IMR-90 (cell line): ENCODE data around the gene CLSTN3.

Source experiments
- BHLHE40 ChIP-seq: fragments of 150-350 bp; IDR thresholded peaks from 2 replicates; pipeline ENCODE4 v1.6.1; 2016; ENCODE audit warnings: mild to moderate bottlenecking, low read depth, low read length
- CEBPB ChIP-seq: IDR thresholded peaks from 2 replicates; pipeline ENCODE4 v1.6.1; 2012; ENCODE audit warnings: low read depth, low read length, improper control_type of control experiment
- CHD1 ChIP-seq: IDR thresholded peaks from 2 replicates; pipeline ENCODE4 v1.6.1; 2012; ENCODE audit warnings: low read depth, low read length, improper control_type of control experiment
- FOS ChIP-seq: fragments of 150-350 bp; IDR thresholded peaks from 2 replicates; pipeline ENCODE4 v1.6.1; 2016; ENCODE audit warnings: low read depth, low read length
- MXI1 ChIP-seq: IDR thresholded peaks from 2 replicates; pipeline ENCODE4 v1.6.1; 2012; ENCODE audit warnings: low read depth, mild to moderate bottlenecking, low read length, moderate library complexity, borderline replicate concordance
- NFE2L2 ChIP-seq: fragments of 150-350 bp; IDR thresholded peaks from 2 replicates; pipeline ENCODE4 v1.6.1; 2016; ENCODE audit warnings: low read depth, mild to moderate bottlenecking, low read length
- POLR2A ChIP-seq: IDR thresholded peaks from 2 replicates; pipeline ENCODE4 v1.6.1; 2012; ENCODE audit warnings: mild to moderate bottlenecking, low read depth, low read length
- RAD21 ChIP-seq: IDR thresholded peaks from 2 replicates; pipeline ENCODE4 v1.6.1; 2012; ENCODE audit warnings: low read length, improper control_type of control experiment
- RFX5 ChIP-seq: IDR thresholded peaks from 2 replicates; pipeline ENCODE4 v1.8.0; 2012; ENCODE audit warnings: low read depth, mild to moderate bottlenecking, low read length, moderate library complexity
- SMC3 ChIP-seq: fragments of 150-350 bp; IDR thresholded peaks from 2 replicates; pipeline ENCODE4 v1.6.1; 2016; ENCODE audit warnings: low read depth, mild to moderate bottlenecking, antibody characterized with exemption, low read length, moderate library complexity
- TF ChIP-seq, protein P1 (sequence below): conservative IDR thresholded peaks from 2 replicates; pipeline ENCODE4 v1.5.1; 2012; ENCODE audit warnings: mild to moderate bottlenecking, low read depth, low read length, improper control_type of control experiment
- TF ChIP-seq, protein P2 (sequence below): fragments of 150-350 bp; IDR thresholded peaks from 2 replicates; pipeline ENCODE4 v1.6.1; 2017; ENCODE audit warnings: mild to moderate bottlenecking, antibody characterized with exemption, low read length, low read depth

DNA sequence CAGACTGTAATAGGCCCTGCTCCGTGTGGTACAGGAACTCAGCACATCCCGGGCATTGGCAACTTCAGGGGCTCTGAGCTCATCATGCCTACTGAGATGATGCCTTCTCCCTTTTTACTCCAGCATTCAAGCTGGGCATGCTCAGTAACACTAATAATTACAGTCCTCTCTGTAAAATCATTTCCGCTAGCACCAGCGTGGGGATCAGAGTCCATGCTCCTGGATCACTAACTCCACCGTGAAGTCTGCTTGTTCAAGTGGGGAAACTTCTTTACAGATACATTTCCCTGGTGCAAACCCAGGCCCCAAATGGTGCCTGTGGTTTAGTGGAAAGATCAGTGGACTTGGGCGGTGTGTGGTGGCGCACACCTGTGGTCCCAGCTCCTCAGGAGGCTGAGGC is 16.7 kb downstream of the CLSTN3 start:
- no peak for TF ChIP-seq BHLHE40
- TF ChIP-seq POLR2A, result no peak
- TF ChIP-seq, protein P1, sequence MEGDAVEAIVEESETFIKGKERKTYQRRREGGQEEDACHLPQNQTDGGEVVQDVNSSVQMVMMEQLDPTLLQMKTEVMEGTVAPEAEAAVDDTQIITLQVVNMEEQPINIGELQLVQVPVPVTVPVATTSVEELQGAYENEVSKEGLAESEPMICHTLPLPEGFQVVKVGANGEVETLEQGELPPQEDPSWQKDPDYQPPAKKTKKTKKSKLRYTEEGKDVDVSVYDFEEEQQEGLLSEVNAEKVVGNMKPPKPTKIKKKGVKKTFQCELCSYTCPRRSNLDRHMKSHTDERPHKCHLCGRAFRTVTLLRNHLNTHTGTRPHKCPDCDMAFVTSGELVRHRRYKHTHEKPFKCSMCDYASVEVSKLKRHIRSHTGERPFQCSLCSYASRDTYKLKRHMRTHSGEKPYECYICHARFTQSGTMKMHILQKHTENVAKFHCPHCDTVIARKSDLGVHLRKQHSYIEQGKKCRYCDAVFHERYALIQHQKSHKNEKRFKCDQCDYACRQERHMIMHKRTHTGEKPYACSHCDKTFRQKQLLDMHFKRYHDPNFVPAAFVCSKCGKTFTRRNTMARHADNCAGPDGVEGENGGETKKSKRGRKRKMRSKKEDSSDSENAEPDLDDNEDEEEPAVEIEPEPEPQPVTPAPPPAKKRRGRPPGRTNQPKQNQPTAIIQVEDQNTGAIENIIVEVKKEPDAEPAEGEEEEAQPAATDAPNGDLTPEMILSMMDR, result no peak
- TF ChIP-seq, protein P2, sequence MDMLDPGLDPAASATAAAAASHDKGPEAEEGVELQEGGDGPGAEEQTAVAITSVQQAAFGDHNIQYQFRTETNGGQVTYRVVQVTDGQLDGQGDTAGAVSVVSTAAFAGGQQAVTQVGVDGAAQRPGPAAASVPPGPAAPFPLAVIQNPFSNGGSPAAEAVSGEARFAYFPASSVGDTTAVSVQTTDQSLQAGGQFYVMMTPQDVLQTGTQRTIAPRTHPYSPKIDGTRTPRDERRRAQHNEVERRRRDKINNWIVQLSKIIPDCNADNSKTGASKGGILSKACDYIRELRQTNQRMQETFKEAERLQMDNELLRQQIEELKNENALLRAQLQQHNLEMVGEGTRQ, result no peak
- no peak for TF ChIP-seq RAD21
- no peak for TF ChIP-seq CHD1
- TF ChIP-seq SMC3, result no peak
- TF ChIP-seq CEBPB, result no peak
- TF ChIP-seq MXI1, result no peak
- no peak for TF ChIP-seq NFE2L2
- no peak for TF ChIP-seq RFX5
- TF ChIP-seq FOS, result no peak
